Measurements from ENCODE around the gene GPC5. TPM values are rescaled to one million over a fixed set of nuclear protein-coding genes. Genes with fewer than 3 reads are reported as not detected.

GPC5 gene
- total and polyA plus RNA-seq, 2 of the 13 experiments (the other 11 are each of a cell fraction or from before 2014, with no cell fraction given): 0.02 to 0.07 TPM

- no peak for TF ChIP-seq ZNF350 (CRISPR knock-in tag; IDR thresholded peaks at IDR 0.05; ENCODE audit: borderline replicate concordance, low read depth)
- no peak for TF ChIP-seq KLF6 (CRISPR knock-in tag; IDR thresholded peaks at IDR 0.05)
- TF ChIP-seq RFX1 (IDR thresholded peaks at IDR 0.05): no peak
- no peak for TF ChIP-seq ZFP91 (CRISPR knock-in tag; IDR thresholded peaks at IDR 0.05; ENCODE audit: borderline replicate concordance)
- TF ChIP-seq HOXA3 (CRISPR knock-in tag; IDR thresholded peaks at IDR 0.05): no peak
Observed at GRCh38 chr13:92656103-92656502, 1257.7 kb downstream of the GPC5 start (continued).

- in situ Hi-C loops (cut with HindIII; ENCODE audit: extremely low pct_ligation_motif_present, low pct_unique_long_range_greater_than_20kb) (no loop called here), intact Hi-C loops (cut with micrococcal nuclease; ENCODE audit: unreplicated experiment) (no loop called here)
- H4K20me1 ChIP-seq (ENCODE audit: insufficient read depth, low read length): no peaks in the 10 kb centered on the region
- H3K27me3 ChIP-seq (ENCODE audit: control insufficient read depth in 1 of 2, insufficient read depth in 2 of 2, low read length in 2 of 2): no peaks in the 10 kb centered on the region
- no peaks in the 10 kb centered on the region for H3K4me1 ChIP-seq (ENCODE audit: insufficient read depth, low read length)
- H3K79me2 ChIP-seq (ENCODE audit: insufficient read depth, low read length): no peaks in the 10 kb centered on the region
- ChIA-PET CTCF (ENCODE audit: low intra/inter-chr PET ratio, low total read pairs) (no interaction called here), POLR2A (no interaction called here)
- ATAC-seq: no peak
- H3K9ac ChIP-seq (ENCODE audit: insufficient read depth, low read depth, low read length): no peak overlapping the region
- no peak for DNase-seq (ENCODE audit: low spot score)
- no peaks in the 10 kb centered on the region for H3K9me3 ChIP-seq (ENCODE audit: low read length)
- no peak for FAIRE-seq
- H2AFZ ChIP-seq (ENCODE audit: low read length): no peak overlapping the region
- H3K27ac ChIP-seq (ENCODE audit: extremely low read length, insufficient read depth, low read length): no peak overlapping the region
- H3K4me3 ChIP-seq (replicated peaks in 1 of 3; ENCODE audit: insufficient read depth in 1 of 3, low read depth in 2 of 3, low read length in 3 of 3): no peak overlapping the region
- WGBS (ENCODE audit: low lambda C conversion rate): 48% methylated on average over 7 of the region's 7 CpGs
- TF ChIP-seq NFE2 (CRISPR knock-in tag; IDR thresholded peaks at IDR 0.05): no peak
- no peak for TF ChIP-seq GRHL1 (CRISPR knock-in tag; conservative IDR thresholded peaks at IDR 0.05)
- BruUV-seq (replicated peaks): no TSS peak
- H3K4me2 ChIP-seq (ENCODE audit: low read depth, low read length): no peak overlapping the region
- H3K36me3 ChIP-seq (replicated peaks in 1 of 2; ENCODE audit: control insufficient read depth in 1 of 2, insufficient read depth in 2 of 2, low read length in 2 of 2): no peaks in the 10 kb centered on the region
Observed at GRCh38 chr13:92656648-92657047, 1258.2 kb downstream of the GPC5 start.

Measured in HepG2 (cell line).